A673 (cell line): ENCODE results near the gene SERPINB10.

Experiments
- EZH2 ChIP-seq: fragments of 200-600 bp; sonication (generic); IDR thresholded peaks from 2 replicates; pipeline ENCODE4 v1.6.1; 2017; ENCODE audit warnings: borderline replicate concordance, low read depth, mild to moderate bottlenecking, mixed read lengths, antibody characterized with exemption, low read length; ENCODE audit not compliant: poor library complexity, severe bottlenecking
- TF ChIP-seq, protein P1 (sequence below): fragments of 300-800, 200-600 bp; sonication (generic); conservative IDR thresholded peaks from 2 replicates; pipeline ENCODE4 v1.5.1; 2017; ENCODE audit warnings: low read depth, mild to moderate bottlenecking, antibody characterized with exemption, low read length, moderate library complexity, mixed read lengths

DNA sequence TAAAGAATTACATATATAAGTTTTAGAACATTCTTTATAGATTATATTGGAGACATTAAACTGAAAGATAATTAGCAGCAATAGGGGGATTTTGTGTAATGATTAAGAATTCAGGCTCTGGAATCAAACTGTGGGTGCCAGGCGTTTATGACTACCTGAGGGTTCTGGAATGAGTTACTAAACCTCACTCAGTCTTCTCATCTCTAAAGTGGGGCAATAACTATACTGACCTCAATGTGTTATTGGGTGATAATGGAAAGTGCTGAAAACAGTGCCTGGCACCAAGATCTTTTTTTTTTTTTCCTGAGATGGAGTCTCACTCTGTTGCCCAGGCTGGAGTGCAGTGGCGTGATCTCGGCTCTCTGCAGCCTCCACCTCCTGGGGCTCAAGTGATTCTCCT, 69.3 kb downstream of the SERPINB10 start:
- TF ChIP-seq EZH2 = no peak
- TF ChIP-seq, protein P1, sequence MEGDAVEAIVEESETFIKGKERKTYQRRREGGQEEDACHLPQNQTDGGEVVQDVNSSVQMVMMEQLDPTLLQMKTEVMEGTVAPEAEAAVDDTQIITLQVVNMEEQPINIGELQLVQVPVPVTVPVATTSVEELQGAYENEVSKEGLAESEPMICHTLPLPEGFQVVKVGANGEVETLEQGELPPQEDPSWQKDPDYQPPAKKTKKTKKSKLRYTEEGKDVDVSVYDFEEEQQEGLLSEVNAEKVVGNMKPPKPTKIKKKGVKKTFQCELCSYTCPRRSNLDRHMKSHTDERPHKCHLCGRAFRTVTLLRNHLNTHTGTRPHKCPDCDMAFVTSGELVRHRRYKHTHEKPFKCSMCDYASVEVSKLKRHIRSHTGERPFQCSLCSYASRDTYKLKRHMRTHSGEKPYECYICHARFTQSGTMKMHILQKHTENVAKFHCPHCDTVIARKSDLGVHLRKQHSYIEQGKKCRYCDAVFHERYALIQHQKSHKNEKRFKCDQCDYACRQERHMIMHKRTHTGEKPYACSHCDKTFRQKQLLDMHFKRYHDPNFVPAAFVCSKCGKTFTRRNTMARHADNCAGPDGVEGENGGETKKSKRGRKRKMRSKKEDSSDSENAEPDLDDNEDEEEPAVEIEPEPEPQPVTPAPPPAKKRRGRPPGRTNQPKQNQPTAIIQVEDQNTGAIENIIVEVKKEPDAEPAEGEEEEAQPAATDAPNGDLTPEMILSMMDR = no peak
